HG03432 (cell line): ENCODE measurements around the gene PANX2.
A peak's percentile ranks its signal among the peaks of the same experiment; 100 is the strongest.

Experiments
- ATAC-seq: cut with Tn5 transposase; IDR thresholded peaks from one replicate; pipeline ENCODE4 v1.9.1; 2021; ENCODE audit warnings: mild to moderate bottlenecking, moderate library complexity; ENCODE audit not compliant: unreplicated experiment

Gene PANX2

DNA sequence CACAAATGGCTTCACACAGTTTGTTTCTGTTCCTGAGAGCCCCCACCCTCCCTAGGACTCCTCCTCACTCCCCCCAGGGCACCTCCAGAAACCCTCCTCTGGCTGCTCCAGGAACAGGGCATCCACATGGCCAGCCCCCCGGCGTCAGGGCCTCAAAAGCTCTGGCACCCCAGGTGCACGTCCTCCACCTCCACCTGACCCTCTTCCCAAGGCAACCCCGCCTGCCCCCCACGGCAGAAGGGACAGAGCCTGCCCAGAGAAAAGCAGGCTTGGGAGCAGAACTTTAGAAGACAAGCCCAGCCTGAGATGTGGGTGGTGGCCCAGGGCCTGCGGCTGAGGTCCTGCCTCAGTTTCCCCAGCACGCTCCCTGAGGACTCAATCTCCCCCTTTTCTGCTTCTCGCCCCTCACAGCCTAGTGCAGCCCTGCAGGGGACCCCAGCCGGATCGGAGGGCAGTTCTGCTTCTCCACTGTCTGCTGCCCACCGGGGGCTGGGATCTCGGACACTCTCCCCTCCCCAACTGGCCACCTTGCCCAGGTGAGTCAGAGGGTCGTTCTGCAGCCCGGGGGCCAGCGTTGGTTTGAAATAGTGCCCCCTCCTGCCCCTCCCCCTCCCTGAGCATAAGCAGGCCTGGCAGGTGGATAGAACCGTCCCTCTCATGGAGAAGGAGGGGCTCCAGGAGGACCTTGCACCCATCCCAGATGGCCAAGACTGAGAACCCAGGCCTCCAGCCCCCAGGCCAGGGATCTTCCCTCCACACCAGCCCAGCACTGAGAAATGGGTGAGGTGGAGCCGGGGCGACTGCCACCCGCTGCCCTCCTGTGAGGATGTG, 12.8 kb downstream of the PANX2 start:
- no peak for ATAC-seq

DNA sequence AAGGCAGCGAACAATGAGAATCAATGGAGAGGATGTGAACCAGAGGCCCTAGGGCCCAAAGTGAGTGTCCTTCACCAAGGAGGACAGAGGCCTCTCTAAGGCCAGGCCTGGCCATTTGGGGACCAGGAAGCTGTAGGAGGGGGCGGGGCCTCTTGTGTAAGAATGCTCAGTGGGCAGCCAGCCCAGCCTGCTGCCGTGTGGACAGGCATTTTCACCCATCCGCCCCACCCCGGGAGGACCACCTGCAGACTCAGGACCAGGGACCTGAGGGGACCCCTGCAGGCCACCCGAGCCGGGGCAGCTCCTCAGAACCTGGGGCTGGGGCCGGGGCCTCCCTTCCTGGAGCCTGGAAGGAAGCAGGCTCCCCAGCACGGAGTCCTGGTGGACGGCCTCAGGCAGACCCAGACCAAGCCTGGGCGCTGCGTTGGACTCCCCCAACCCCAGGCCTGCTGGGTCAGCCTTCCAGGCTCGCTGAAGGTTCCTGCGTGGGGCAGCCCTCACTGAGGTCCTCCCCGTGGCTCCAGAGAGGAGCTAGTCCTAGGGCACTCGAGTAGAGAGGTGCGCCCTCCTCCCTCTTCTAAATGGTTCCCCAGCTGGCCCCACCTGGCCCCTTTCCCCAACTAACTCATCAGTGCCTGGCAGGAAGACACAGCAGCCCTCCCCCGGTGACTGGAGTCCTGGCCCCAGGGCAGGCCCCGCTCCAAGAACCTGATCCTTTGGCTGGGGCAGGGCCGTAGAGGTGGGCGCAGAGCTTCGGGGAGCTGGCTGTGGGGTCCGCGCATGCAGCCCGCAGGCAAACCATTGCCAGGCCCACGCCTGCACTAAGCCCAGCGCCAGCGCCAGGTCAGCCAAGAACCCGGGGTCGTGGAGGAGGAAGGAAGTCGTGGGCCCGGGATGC, 13.7 kb downstream of the PANX2 start:
- ATAC-seq: no peak

DNA sequence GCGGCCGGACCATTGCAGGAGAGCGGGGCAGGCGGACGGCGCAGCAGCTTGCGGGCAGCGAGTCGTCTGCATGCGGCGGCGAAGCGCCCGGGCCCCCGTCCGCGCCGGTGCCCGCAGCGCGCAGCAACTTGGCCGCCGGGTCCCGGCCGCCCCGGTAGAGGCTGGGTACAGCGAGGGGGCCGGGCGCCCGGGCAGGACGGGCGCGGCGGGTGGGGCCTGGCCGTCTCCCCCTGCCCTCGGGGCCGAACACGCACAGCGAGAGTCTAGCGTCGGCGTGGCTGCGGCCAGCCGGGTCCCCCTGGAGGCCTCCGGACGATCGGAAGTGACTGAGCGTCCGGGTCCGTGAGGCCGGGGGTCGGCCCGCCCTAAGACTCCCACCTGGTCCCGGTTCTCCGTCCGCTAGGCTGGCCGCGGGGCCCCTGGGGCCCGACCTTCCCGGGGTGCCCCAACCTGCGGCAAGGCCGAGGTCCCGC, 14.4 kb downstream of the PANX2 start:
- no peak for ATAC-seq

DNA sequence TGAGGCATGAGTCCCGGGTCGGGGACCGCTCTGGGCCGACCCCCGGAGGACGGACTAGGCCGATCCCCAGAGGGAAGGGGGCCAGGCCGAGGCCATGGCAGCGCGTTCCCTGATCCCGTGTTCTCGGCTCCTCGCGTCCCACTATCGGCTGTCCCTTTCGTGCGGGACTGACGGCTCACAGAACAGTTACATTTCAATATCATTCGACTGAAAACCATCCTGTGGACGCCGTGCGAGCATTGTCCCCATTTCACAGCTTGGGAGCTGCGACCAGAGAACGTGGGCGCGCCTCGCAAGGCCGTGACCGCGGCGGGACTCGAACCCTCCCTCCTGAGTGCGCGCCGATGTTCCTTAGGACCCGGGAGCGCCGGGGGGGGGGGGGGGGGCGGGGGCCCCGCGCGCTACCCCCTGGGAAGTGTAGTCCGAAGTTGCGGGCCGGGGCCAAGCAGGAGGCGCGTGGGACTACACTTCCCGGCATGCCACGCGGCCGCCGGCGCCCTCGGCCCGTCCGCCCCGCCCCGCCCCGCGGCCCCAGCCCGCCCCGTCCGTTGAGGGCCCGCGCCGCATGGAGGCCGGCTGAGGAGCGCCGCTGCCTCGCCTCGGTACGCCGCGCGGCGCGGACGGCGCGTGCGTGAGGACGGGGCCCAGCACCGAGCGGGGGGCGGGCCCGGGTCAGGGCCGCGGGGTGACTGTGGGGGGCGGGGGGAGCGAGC, 15.0 kb downstream of the PANX2 start, which contains the start of gene TRABD:
TRABD (plus strand) TSS at position 539 of the 713 bp plus-strand sequence. CDS start 7,148 bp downstream, outside the sequence.
- peak; percentile 34 for ATAC-seq

DNA sequence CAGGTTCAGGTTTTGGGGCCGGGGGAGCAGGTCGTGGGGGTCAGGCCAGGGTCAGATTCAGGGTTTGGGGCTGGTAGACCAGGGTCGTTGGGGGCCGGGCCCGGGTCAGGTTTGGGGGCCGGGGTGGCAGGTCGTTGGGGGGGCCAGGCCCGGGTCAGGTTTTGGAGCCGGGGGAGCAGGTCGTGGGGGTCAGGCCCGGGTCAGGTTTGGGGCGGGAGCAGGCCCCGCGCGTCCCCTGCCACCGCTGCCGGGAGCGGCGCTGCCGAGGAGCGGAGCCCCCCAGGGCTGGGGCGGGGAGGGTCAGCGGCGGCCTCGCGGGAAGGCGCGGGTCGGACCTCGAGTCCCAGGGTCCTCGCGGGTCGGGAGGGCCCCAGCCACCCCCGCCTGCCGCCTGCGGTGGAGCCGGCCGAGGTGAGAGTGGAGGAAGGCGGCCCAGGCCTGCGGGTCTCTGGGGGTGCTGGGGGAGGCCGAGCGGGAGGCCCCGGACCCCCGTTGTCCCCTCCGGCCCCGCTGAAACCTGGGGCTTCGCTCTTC, 15.7 kb downstream of the PANX2 start:
- no peak for ATAC-seq

DNA sequence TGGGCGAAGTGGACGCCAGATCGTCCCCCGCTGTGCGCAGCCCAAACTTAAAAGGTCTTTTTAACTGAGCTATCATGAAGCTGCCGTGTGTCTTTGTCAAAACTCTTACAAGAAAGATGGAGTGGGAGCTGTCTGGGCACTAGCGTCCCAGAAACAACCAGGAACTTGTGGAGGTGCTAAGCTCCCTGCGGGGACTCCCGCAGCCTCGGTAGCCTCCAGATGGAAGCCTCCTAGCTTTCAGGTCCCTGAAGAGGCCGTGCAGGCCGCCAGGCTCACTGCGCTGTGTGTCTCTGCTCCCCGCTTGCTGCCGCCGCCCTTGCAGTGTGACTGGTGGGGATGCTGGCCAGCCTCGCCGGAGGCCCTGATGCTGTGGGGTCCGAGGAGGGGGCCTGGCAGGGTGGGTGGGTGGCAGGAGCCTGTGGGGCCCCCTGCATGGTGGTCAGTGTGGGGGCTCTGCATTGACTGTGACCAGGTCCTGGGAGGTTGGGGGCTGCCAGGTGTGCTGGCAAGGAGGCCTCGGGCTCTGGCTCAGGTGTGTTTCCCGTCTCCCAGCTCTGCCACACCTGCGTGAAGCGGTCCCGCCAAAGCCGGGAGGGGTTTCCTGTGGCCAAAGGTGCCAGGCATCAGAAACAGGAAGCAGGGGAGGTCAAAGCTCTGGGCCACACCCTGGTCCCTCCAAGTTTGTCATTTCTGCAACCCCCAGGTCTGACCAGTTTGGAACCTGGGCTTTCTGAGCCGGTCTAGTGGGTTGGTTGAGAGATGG, 16.4 kb downstream of the PANX2 start:
- ATAC-seq: no peak

DNA sequence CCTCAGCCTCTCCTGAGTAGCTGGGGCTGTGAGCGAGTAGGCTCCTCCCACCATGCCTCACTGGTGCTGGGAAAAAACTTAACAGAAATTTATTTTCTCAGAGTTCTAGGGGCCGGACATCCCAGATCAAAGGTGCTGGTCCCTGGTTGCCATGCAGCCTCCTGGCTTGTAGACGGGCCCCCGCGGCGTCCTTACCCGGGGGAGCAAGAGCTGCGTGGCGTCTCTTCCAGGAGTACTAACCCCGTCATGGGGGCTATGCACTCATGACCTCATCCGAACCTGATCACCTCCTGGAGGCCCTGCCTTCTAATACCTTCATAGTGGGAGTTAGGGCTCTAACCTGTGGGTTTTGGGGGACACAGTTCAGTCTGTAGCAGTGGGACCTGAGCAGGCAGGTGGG, 17.8 kb downstream of the PANX2 start:
- no peak for ATAC-seq

DNA sequence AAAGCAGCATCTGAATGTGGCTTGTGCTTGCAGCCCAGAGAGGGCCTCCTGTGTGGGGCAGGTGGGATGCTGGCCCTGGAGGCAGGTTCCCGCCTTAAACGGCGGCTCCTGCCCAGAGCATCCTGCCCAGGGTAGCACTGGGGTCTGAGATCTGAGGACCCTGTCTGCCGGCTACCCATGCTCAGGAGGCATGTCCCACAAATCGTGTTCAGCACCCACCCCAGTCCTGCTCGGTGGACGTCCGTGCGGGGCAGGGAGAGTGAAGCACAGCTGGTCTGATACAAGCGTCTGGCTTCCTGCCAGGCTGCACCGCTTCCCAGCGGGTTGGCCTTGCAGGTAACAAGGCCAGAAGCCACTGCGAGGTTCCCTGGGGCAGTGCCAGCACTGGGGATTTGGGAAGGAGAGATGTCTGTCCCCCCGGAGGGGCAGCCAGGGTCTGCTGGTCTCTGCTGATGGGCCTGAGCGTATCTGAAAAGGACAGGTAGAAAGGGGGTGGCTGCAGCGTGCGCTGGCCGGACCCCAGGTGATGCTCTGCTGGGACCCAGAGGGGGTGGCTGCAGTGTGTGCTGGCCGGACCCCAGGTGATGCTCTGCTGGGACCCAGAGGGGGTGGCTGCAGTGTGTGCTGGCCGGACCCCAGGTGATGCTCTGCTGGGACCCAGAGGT, 18.8 kb downstream of the PANX2 start:
- no peak for ATAC-seq

DNA sequence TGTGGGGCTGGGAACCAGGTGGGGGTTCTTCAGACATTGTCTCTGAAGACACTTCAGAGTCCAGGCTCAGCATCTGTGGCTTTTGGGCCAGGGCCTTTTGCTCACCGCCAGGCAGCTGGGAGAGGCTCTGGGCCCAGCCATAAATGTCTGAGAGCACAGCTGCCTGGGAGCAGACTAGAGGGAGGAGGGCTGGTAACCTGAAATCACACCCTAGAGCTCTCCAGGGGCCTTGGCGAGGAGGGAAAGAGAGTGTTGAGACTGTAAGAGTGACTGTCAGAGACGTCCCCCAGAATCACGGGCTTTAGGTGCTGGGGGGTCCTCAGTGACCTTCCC, 19.3 kb downstream of the PANX2 start:
- no peak for ATAC-seq

DNA sequence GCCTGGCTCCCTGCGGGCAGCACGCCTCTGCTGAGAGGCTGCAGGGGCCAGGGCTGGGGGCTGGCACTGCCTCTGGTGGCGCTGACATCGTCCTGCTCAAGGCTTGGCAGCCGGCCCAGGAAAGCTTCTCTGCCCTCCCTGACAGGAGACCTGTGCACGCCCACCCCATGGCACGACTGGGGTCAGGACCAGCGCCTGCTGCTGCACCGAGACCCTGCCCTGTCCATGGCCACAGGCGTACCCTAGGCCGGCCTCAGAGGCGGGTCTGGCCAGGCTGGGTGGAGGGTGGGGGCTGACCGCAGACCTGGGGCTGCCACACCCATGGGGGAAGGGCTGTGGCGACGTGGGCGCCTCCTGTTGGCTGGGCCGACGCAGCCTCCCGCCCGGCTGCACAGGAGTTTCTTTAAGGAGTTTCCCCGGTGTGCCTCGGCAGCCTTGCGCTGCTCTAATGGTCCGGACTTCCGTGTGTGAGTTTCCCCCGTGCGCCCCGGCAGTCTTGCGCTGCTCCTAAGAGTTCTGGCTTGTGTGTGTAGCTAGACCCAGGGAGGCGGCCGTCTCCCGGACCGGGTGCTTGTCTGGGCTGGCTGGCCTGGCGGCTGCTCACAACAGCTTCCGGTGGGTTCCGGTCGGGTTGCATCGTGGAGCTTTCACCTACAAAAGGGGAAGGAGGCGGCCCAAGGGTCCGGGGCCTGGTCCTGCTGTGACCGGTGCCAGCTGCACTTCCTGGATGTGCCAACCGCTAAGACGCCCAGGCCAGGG, 19.8 kb downstream of the PANX2 start:
- ATAC-seq: peak; percentile 47

DNA sequence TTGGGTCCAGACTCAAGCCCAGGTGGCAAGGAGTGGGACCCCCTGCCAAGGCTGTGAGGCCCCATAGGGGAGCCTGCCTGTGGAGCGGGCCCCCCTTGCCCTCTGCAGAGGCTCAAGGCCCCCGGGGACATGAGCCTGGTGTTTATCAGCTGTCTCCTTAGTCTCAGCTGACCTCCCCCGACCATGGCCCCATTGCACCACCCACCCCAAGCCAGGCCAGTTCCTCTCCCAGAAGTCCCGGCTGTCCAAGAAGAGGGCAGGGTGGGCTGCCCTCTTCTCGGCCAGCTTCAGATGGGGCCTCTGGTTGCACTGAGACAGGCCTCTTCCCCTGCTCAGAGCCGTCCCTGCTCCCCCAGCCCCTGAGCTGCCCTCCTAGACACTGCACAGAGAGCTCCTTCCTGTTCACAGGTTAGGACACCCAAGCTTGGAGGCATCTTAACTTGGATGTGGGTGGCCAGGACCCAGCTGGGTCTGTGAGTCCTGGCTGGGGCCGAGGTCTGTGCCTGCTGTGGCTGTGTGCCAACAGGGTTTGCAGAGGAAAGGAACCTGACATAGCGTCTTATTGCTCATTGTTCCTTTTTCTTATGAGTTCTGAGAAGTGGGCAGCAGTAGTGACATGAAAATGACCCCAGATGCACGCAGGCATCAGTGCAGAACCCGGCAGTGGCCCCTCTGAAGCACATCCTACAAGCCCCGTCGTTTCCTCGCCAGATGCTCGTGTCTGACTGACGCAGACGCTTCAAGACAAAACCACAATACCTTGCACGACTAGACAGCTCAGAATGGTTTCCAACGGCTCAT, 20.6 kb downstream of the PANX2 start:
- peak; percentile 23 for ATAC-seq

DNA sequence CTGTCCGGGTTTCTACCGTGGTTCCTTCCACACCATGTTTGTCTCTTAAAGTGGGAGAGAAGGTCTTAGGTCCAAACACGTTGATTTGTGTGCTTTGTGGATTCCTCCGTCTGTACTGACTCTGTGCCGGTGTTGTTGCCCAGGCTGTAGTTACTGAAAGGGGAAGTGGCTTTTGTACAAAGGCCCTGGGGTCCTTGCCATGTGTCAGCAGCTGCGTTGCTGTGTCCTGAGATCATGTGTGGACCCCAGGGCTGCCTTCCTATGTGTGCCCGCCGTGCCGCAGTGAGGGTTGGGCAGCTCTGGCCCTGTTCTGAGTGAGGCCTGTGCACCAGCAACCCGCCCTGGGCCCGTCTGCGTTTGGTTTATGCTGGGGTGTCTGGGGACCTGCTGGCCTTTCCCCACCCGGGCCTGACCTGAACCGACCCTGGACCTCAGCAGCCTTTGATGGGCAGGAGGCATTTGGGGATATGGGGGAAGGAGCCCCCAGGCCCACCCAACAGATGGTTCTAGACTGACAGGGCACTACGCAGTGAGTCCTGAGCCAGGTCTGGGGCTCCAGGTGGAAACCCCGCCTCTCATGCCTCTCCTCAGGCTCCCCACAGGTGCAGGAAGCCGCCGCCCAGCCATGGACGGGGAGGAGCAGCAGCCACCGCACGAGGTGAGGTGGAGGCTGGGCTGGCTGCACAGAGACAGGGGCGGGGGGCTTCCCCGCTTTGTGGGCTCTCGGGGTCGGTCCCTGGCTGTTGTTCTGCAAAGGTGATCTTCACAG, 22.1 kb downstream of the PANX2 start:
- ATAC-seq: no peak

DNA sequence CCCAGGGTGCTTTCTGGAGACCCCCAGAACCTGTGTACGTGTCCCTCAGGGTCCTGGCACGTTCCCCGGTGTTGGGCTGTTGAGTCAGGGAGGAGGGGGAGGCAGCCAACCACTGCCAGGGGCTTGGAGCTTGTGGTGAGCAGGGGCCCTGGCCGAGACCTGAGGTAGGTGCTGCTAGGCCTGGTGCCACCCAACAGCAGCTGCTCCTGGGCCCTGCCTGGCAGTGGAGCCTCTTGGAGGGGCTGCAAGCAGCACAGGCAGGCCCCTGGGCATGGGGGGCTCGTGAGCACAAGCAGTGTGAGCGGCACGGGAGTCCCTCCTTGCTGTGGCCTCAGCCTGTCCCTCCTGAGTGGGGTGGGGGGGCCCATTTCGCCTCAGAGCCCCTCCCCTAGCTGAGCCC, 23.1 kb downstream of the PANX2 start:
- no peak for ATAC-seq

DNA sequence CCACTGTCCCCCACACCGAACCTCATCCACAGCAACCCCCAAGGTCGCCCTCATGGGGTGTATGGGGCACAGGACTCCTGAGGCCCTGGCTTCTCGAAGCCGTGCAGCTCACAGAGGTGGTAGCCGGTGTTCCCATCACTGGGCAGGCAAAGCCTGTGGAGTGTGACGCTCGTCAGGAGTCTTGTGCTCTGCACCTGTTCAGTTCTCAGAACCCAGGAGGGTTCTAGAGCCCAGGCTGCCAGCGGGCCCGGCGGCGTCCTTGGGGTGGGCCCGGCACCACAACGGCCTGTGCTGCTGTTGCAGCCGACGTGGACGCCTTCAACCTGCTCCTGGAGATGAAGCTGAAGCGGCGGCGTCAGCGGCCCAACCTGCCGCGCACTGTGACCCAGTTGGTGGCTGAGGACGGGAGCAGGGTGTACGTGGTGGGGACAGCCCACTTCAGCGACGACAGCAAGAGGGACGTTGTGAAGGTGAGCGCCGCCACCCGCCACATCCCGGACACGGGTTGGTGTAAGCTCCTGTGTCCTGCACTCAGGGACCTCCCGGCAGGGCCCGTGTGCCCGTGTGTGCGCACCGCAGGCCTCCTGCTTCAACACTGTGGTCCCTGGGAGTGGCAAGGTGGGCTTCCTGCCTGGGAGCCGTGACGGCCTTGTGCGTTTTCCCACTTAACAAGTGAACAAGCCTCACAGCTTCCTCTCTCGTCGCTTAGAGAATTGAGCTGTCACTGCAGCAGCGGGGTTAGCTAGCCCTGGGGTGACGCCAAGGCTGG, 23.7 kb downstream of the PANX2 start:
- no peak for ATAC-seq

DNA sequence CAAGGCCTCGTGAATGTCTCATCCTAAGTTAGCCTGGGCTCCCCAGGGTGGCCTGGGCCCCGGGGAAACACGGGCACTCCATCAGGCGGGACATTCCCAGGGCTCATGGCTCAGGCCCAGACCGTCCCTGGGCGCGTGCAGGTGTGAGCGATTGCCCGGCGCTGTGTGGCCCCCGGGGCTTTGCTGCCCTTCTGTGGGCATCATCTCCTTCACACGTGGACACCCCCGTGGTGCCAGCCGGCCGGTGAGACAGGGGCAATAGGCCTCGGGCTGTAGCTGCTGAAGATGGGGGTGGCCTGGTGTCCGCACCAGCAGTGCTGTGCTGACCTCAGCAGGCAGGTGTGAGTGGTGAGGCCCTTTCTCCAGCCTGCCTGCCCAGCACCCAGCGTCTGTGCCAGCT, 25.7 kb downstream of the PANX2 start:
- no peak for ATAC-seq

DNA sequence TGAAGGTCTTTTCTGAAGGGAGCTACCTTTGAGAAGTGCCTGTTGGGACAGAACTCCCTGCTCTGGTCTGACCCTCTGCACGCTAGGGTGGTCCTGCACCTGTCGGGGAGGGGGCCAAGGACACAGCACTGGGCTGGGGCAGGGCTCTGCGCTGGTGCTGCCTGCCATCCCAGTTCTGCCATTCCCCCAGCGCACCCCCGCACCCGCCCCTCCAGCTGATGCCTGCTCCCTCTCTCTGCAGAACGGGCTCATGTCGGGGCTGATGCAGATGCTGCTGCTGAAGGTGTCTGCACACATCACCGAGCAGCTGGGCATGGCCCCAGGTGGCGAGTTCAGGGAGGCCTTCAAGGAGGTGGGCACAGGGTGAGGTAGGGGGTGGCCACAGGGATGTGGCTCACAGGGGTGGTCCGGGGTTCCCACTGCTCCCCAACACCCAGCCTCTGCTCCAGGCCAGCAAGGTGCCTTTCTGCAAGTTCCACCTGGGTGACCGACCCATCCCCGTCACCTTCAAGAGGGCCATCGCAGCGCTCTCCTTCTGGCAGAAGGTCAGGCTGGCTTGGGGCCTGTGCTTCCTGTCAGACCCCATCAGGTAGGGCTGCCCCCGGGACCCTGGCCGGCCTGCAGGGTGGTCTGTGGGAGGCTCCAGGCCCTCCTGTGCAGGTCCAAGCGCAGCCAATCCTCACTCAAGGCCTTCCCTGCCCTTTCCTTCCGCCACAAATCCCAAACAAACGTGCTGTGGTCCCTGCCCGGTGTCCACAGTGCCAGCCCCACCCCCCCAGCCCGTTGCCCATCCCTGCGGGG, 26.7 kb downstream of the PANX2 start:
- no peak for ATAC-seq
